Measurements from ENCODE around the gene KIAA1671. TPM values are rescaled to one million over a fixed set of nuclear protein-coding genes. Genes with fewer than 3 reads are reported as not detected.

Gene KIAA1671
- total and polyA plus RNA-seq, 2 donors (not counting 1 experiment from before 2014, with no cell fraction given) = 0.01 to 0.02 TPM

DNA sequence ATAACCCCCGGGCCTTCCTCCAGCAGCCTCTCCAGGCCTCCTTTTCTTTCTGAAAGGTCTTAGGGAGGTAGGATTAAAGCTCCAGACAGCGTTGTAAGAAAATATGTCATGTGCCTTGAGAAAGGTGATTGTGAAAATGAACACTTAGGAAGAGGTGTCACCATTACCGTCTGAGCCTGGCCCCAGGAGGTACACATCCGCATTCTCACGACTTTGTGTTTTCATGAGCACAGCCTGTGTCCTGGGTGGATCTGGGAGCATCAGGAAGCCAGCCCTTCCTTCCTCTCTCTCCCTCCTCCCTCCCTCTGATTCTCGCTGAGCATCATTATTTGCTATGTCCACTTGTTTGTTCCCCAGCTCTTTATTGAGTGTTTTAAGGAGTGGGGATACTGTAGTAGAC lies 142.1 kb downstream of the KIAA1671 start:
- no peak for TF ChIP-seq EZH2 (IDR thresholded peaks at IDR 0.05; ENCODE audit: borderline replicate concordance, insufficient read depth, low read depth, low read length, poor library complexity, severe bottlenecking)
- TF ChIP-seq, protein P1, sequence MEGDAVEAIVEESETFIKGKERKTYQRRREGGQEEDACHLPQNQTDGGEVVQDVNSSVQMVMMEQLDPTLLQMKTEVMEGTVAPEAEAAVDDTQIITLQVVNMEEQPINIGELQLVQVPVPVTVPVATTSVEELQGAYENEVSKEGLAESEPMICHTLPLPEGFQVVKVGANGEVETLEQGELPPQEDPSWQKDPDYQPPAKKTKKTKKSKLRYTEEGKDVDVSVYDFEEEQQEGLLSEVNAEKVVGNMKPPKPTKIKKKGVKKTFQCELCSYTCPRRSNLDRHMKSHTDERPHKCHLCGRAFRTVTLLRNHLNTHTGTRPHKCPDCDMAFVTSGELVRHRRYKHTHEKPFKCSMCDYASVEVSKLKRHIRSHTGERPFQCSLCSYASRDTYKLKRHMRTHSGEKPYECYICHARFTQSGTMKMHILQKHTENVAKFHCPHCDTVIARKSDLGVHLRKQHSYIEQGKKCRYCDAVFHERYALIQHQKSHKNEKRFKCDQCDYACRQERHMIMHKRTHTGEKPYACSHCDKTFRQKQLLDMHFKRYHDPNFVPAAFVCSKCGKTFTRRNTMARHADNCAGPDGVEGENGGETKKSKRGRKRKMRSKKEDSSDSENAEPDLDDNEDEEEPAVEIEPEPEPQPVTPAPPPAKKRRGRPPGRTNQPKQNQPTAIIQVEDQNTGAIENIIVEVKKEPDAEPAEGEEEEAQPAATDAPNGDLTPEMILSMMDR (IDR thresholded peaks at IDR 0.05) = no peak
- H3K4me3 ChIP-seq (ENCODE audit: control extremely low read depth in 1 of 5, extremely low read depth in 1 of 5, insufficient read depth in 1 of 5, low read depth in 2 of 5, low read length in 4 of 5) = no peak overlapping the region
- no peak for DNase-seq
- H3K36me3 ChIP-seq (replicated peaks in 1 of 2; ENCODE audit: control extremely low read depth in 1 of 2, control insufficient read depth in 1 of 2, extremely low read depth in 1 of 2, insufficient read depth in 2 of 2, low read length in 1 of 2) = no peaks in the 10 kb centered on the region
- no peak overlapping the region for H3K4me3 Mint-ChIP-seq
- no peak overlapping the region for H2AFZ ChIP-seq (ENCODE audit: insufficient read depth, low read depth, low read length, poor library complexity, severe bottlenecking)
- H3K27ac ChIP-seq (ENCODE audit: low read length in 2 of 2) = no peak overlapping the region
- H3K27ac Mint-ChIP-seq = no peak overlapping the region
- WGBS (ENCODE audit: insufficient coverage) = 60% methylated on average over 1 of the region's 6 CpGs
- H3K27me3 Mint-ChIP-seq = peaks cover 31% of the 10 kb centered on the region
- intact Hi-C loops (cut with micrococcal nuclease) = no loop called here
- H3K9me3 Mint-ChIP-seq (ENCODE audit: insufficient read depth) = no peaks in the 10 kb centered on the region
- H4K20me1 ChIP-seq (ENCODE audit: control insufficient read depth, insufficient read depth, low read length, poor library complexity, severe bottlenecking) = no peaks in the 10 kb centered on the region
- H3K27me3 ChIP-seq (replicated peaks in 1 of 4; ENCODE audit: control extremely low read depth in 1 of 4, control insufficient read depth in 3 of 4, insufficient read depth in 4 of 4, low read length in 3 of 4) = peaks cover 0 to 4% (median 0%) of the 10 kb centered on the region in 4 experiments
- ChIA-PET POLR2A (no interaction called here), CTCF (no interaction called here)
- H3K79me2 ChIP-seq (ENCODE audit: control insufficient read depth, insufficient read depth, low read length) = no peaks in the 10 kb centered on the region
- no peaks in the 10 kb centered on the region for H3K4me1 Mint-ChIP-seq
- ATAC-seq (ENCODE audit: low read depth) = no peak
- no peak overlapping the region for H3K9ac ChIP-seq (ENCODE audit: low read length)
- H3K9me3 ChIP-seq (ENCODE audit: control extremely low read depth in 1 of 3, control insufficient read depth in 2 of 3, insufficient read depth in 1 of 3, low read length in 2 of 3) = no peaks in the 10 kb centered on the region
- no peak overlapping the region for H3K4me2 ChIP-seq (replicated peaks; ENCODE audit: low read depth, low read length, poor library complexity, severe bottlenecking)
- no peaks in the 10 kb centered on the region for H3K4me1 ChIP-seq (ENCODE audit: control insufficient read depth in 2 of 2, insufficient read depth in 2 of 2, low read length in 2 of 2)

DNA sequence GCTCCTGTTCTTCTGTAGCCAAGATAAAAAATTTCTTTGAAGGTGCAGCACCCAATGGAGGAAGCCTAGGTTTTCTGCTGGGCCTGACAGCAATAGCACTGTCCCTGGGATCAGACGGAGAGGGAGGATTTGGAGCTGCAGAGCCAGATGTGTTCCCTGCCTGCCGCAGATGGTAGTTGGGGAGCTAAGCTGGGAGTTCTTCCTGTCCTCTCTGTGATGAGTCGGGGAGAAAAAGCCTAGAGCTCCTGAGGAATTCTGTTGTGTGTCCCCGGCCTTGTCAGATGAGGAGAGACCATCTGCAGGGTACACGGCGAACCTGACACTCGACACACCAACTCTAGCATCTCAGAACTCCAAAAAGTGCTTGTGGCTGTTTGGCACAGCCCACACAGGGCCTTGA lies 143.4 kb downstream of the KIAA1671 start:
- CTCF ChIA-PET = no interaction called here

More for the DNA sequence above, 143.4 kb downstream of the KIAA1671 start:
- WGBS (ENCODE audit: insufficient coverage) = 98% methylated on average over 7 of the region's 7 CpGs
- Mint-ChIP-seq H3K4me3 (no peak overlapping the region), H3K9me3 (ENCODE audit: insufficient read depth) (no peaks in the 10 kb centered on the region), H3K4me1 (no peaks in the 10 kb centered on the region), H3K27ac (no peak overlapping the region), H3K27me3 (peaks cover 22% of the 10 kb centered on the region)
- H3K79me2 ChIP-seq (ENCODE audit: control insufficient read depth, insufficient read depth, low read length) = no peaks in the 10 kb centered on the region
- intact Hi-C loops (cut with micrococcal nuclease) = no loop called here
- no peaks in the 10 kb centered on the region for H3K9me3 ChIP-seq (ENCODE audit: control extremely low read depth in 1 of 3, control insufficient read depth in 2 of 3, insufficient read depth in 1 of 3, low read length in 2 of 3)
- POLR2A ChIA-PET = no interaction called here
- TF ChIP-seq EZH2 (IDR thresholded peaks at IDR 0.05; ENCODE audit: borderline replicate concordance, insufficient read depth, low read depth, low read length, poor library complexity, severe bottlenecking) = no peak
- TF ChIP-seq, protein P1 (IDR thresholded peaks at IDR 0.05) = no peak
- no peaks in the 10 kb centered on the region for H3K36me3 ChIP-seq (replicated peaks in 1 of 2; ENCODE audit: control extremely low read depth in 1 of 2, control insufficient read depth in 1 of 2, extremely low read depth in 1 of 2, insufficient read depth in 2 of 2, low read length in 1 of 2)
- no peaks in the 10 kb centered on the region for H4K20me1 ChIP-seq (ENCODE audit: control insufficient read depth, insufficient read depth, low read length, poor library complexity, severe bottlenecking)
- ATAC-seq (ENCODE audit: low read depth) (no peak), DNase-seq (no peak)
- no peaks in the 10 kb centered on the region for H3K4me1 ChIP-seq (ENCODE audit: control insufficient read depth in 2 of 2, insufficient read depth in 2 of 2, low read length in 2 of 2)
- H3K27me3 ChIP-seq (replicated peaks in 1 of 4; ENCODE audit: control extremely low read depth in 1 of 4, control insufficient read depth in 3 of 4, insufficient read depth in 4 of 4, low read length in 3 of 4) = peaks cover 0 to 4% (median 0%) of the 10 kb centered on the region in 4 experiments
- no peak overlapping the region for H3K27ac ChIP-seq (ENCODE audit: low read length in 2 of 2)
- H3K4me2 ChIP-seq (replicated peaks; ENCODE audit: low read depth, low read length, poor library complexity, severe bottlenecking) = no peak overlapping the region
- no peak overlapping the region for H2AFZ ChIP-seq (ENCODE audit: insufficient read depth, low read depth, low read length, poor library complexity, severe bottlenecking)
- H3K4me3 ChIP-seq (ENCODE audit: control extremely low read depth in 1 of 5, extremely low read depth in 1 of 5, insufficient read depth in 1 of 5, low read depth in 2 of 5, low read length in 4 of 5) = no peak overlapping the region
- H3K9ac ChIP-seq (ENCODE audit: low read length) = no peak overlapping the region
